NCI-H345 treated with DMSO at 0.1 percent for 48 hours (cell line): ENCODE data around the gene NPY.

Experiments used
- DNase-seq: peaks from one replicate; lab custom pipeline; 2025; ENCODE audit not compliant: unreplicated experiment; lab: John Stamatoyannopoulos, UW

Gene NPY

GRCh38 chr7:24313777-24314176 is 29.8 kb downstream of the NPY start:
- no peak for DNase-seq

GRCh38 chr7:24316340-24316739 is 32.4 kb downstream of the NPY start:
- DNase-seq: no peak

GRCh38 chr7:24318326-24318725 is 34.3 kb downstream of the NPY start:
- no peak for DNase-seq

- no peak for DNase-seq
Observed at GRCh38 chr7:24319209-24319608, 35.2 kb downstream of the NPY start.

GRCh38 chr7:24323961-24324480 is 40.0 kb downstream of the NPY start:
- DNase-seq: no peak

GRCh38 chr7:24325708-24326107 is 41.7 kb downstream of the NPY start:
- no peak for DNase-seq

GRCh38 chr7:24328050-24328449 is 44.1 kb downstream of the NPY start:
- DNase-seq: no peak

- no peak for DNase-seq
Observed at GRCh38 chr7:24328894-24329293, 44.9 kb downstream of the NPY start.

- no peak for DNase-seq
Observed at GRCh38 chr7:24334012-24334411, 50.0 kb downstream of the NPY start.

GRCh38 chr7:24334627-24335026 is 50.6 kb downstream of the NPY start:
- DNase-seq: no peak

GRCh38 chr7:24336461-24336860 is 52.5 kb downstream of the NPY start:
- no peak for DNase-seq

GRCh38 chr7:24337180-24337579 is 53.2 kb downstream of the NPY start:
- DNase-seq: no peak

GRCh38 chr7:24339575-24339974 is 55.6 kb downstream of the NPY start:
- no peak for DNase-seq

- DNase-seq: no peak
Observed at GRCh38 chr7:24340727-24341126, 56.7 kb downstream of the NPY start.
